Measurements from ENCODE around the gene PRDM5. TPM values are rescaled to one million over a fixed set of nuclear protein-coding genes. Genes with fewer than 3 reads are reported as not detected.

Gene PRDM5
- total RNA-seq, 2 donors from 2014 or later = 0.50 TPM; not detected in 1

- H3K4me3 Mint-ChIP-seq = no peak overlapping the region
- no peaks in the 10 kb centered on the region for H3K4me1 Mint-ChIP-seq (ENCODE audit: low read depth in 2 of 2)
- H3K36me3 Mint-ChIP-seq = no peaks in the 10 kb centered on the region
- no peak overlapping the region for H3K27ac Mint-ChIP-seq
- ATAC-seq = no peak
- peaks cover 3 to 12% of the 10 kb centered on the region in 2 donors for H3K27me3 Mint-ChIP-seq
- peaks cover 3% of the 10 kb centered on the region for H3K9me3 Mint-ChIP-seq
- no peak for DNase-seq (ENCODE audit: low spot score)
These were observed 191.0 kb downstream of the PRDM5 start for GRCh38 chr4:120731561-120731960.

DNA sequence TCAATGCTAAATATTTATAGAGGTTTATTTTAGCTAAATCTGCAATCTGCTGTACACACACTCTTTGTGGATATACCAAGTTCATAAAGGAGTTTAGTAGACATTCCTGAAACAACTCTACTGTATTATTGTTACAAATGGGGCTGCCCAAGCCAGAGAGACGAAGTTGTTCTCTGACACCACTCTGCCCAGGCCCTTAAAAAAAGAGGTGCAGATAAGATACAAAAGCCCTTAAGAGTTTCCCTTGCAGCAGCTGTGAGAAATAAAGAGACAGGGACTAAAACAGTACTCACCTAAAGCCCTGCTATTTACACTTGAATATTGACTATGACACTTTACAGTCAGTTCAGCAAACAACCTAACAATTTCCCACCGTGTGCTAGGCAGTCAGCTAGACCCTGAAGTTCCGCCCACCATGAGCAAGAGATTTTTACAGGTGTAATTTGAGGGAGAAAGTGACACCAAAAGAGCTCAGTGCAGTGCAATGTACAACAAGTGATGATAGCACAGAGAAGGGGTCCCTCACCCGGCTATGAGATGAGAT is 191.7 kb downstream of the PRDM5 start:
- Mint-ChIP-seq H3K36me3 (no peaks in the 10 kb centered on the region), H3K4me3 (no peak overlapping the region), H3K9me3 (peaks cover 3% of the 10 kb centered on the region), H3K27me3 (peaks cover 3 to 12% of the 10 kb centered on the region in 2 donors), H3K27ac (no peak overlapping the region), H3K4me1 (ENCODE audit: low read depth in 2 of 2) (no peaks in the 10 kb centered on the region)
- DNase-seq (ENCODE audit: low spot score) (no peak), ATAC-seq (no peak)

- Mint-ChIP-seq H3K27ac (no peak overlapping the region), H3K36me3 (no peaks in the 10 kb centered on the region), H3K27me3 (peaks cover 0 to 6% of the 10 kb centered on the region in 2 donors), H3K4me1 (ENCODE audit: low read depth in 2 of 2) (no peaks in the 10 kb centered on the region), H3K9me3 (no peaks in the 10 kb centered on the region), H3K4me3 (no peak overlapping the region)
- ATAC-seq (no peak), DNase-seq (ENCODE audit: low spot score) (no peak)
These were observed 193.4 kb downstream of the PRDM5 start for GRCh38 chr4:120728892-120729675.

DNA sequence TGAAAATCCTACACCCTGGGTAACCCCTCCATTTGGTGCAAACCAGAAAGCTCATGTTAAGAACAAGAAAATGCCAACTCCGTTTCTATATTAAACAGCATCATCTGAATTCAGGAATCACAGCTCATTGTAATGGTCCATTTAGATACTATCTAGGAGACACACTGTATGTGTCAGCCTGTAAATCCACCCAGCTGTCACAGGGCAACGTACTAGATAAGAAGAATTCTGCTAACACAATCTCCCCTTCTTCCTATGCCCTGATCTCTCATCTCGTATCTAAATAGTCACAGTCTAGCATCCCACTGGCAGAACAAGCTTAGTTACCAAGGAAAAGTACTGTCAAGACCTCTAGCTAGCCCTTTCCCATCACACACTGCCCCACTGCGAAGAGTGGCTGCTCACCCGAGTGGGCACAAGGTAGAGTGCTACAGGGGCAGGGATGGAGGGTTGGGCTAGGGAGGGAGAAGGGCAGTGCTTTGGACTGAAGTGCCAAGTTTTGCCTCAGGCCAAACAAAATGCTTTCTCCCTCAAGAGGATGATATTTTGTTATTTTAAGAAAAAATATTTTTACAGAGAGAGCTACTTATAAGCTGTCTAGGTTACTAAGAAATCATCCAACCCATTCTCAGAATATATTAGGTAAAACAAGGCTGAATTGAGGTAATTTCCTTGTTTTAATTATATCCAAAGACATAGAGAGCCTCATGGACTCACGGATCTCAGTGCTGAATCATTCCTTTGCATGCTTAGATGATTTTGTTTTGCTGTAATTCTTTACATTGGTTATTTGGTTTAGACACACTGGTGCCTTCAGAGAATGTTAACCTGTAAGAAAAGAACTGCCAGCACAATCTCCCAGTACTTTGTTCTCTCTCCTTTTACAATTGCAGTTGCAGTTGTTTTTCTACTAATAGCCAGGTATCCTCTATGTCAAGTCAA is 196.6 kb downstream of the PRDM5 start:
- ATAC-seq (no peak), DNase-seq (ENCODE audit: low spot score) (no peak)
- H3K27ac Mint-ChIP-seq = no peak overlapping the region
- no peaks in the 10 kb centered on the region for H3K9me3 Mint-ChIP-seq
- no peak overlapping the region for H3K4me3 Mint-ChIP-seq
- no peaks in the 10 kb centered on the region for H3K27me3 Mint-ChIP-seq
- no peaks in the 10 kb centered on the region for H3K36me3 Mint-ChIP-seq
- H3K4me1 Mint-ChIP-seq (ENCODE audit: low read depth in 2 of 2) = no peaks in the 10 kb centered on the region

DNA sequence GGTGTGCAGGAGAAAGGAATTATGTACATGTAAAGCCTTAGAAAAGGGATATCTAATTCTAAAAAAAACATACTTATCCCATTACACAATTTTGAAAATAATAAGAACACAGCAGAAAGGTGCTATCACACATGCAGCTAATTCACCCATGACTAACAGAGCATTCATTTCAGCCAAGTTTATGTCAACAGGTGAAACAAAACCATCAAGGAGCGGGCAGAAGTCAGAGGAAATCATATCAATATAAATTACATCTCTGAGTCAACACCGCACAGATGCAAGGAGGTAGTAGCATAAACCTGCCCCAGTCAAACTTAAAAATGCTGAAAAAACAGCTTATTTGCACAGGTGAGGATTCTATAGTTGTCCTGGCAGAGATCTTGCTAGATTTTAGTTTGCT is 197.9 kb downstream of the PRDM5 start:
- DNase-seq (ENCODE audit: low spot score) (no peak), ATAC-seq (no peak)
- no peaks in the 10 kb centered on the region for H3K4me1 Mint-ChIP-seq (ENCODE audit: low read depth in 2 of 2)
- H3K9me3 Mint-ChIP-seq = no peaks in the 10 kb centered on the region
- no peaks in the 10 kb centered on the region for H3K36me3 Mint-ChIP-seq
- H3K4me3 Mint-ChIP-seq = no peak overlapping the region
- no peak overlapping the region for H3K27ac Mint-ChIP-seq
- no peaks in the 10 kb centered on the region for H3K27me3 Mint-ChIP-seq

- Mint-ChIP-seq H3K36me3 (no peaks in the 10 kb centered on the region), H3K27me3 (no peaks in the 10 kb centered on the region), H3K9me3 (no peaks in the 10 kb centered on the region), H3K4me1 (ENCODE audit: low read depth in 2 of 2) (no peaks in the 10 kb centered on the region), H3K4me3 (no peak overlapping the region), H3K27ac (no peak overlapping the region)
- no peak for ATAC-seq
- DNase-seq (ENCODE audit: low spot score) = no peak
These were observed 198.5 kb downstream of the PRDM5 start for GRCh38 chr4:120723986-120724385.

DNA sequence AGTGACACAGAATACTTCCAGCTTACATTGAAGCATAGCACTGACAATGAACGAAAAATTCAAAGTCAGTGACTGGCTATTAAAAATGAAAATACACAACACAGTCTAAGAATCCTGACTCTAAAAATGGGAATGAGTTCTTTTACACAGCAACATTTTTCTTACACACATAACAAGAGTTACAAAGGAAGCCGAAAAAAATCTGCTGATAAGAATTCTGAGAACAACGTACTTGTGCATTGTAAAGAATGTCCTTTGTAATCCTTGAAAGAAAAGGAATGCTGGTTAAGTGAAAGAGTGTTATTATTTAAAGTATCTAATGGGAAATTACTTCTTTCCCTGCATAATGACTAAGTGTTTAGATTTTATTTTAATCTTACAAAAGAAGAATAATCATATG is 199.4 kb downstream of the PRDM5 start:
- no peaks in the 10 kb centered on the region for H3K9me3 Mint-ChIP-seq
- ATAC-seq (no peak), DNase-seq (ENCODE audit: low spot score) (no peak)
- H3K36me3 Mint-ChIP-seq = no peaks in the 10 kb centered on the region
- H3K27ac Mint-ChIP-seq = no peak overlapping the region
- H3K4me1 Mint-ChIP-seq (ENCODE audit: low read depth in 2 of 2) = no peaks in the 10 kb centered on the region
- H3K27me3 Mint-ChIP-seq = no peaks in the 10 kb centered on the region
- no peak overlapping the region for H3K4me3 Mint-ChIP-seq

DNA sequence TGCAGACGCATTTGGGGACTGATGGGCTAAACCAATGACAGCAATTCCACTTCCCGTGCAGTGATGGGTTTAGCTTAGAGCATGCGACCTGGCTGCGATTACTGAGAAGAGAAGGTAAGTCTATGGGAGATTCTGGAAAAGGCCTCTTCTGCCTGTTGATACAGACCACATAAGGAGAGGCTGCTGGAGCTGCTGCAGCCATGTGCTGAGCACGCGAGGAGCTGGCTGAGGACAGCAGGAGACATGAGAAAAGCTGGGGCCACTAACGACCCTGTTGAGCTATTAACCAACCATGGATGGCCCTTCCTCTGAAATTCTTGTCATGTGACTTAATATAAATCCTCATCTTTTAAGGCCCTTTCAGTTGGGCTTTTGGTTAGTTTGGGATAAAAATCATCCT is 199.9 kb downstream of the PRDM5 start:
- Mint-ChIP-seq H3K27me3 (no peaks in the 10 kb centered on the region), H3K27ac (no peak overlapping the region)
- ATAC-seq = no peak

DNA sequence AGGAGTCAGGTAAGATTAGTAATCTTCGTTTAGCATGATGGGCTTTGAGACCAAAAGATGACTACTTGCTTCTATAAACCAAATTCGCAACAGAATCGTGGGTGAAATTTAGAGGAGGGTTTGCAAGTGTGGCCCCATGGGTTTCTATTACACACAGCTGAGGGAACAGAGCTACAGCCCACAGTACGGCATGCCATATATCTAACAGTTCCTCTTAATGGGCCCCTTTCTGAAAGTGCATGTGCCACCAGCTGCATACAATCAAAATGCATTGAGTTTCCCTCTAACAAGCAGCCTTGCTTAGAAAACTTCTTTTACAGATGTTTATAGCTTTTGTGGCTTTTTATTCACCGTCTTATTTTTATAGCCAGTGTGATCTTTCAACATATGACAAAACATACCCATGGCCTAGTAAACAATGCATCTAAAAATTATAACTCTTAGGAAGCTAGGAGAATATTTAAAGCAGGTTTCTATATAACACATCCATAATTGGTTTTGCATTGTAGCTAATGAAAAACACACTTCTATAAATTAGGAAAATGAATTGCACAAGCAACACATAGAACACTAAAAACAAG is 202.1 kb downstream of the PRDM5 start:
- ATAC-seq (no peak), DNase-seq (ENCODE audit: low spot score) (no peak)
- Mint-ChIP-seq H3K27me3 (peaks cover 0 to 2% of the 10 kb centered on the region in 2 donors), H3K4me1 (ENCODE audit: low read depth in 2 of 2) (no peaks in the 10 kb centered on the region), H3K27ac (no peak overlapping the region), H3K4me3 (no peak overlapping the region), H3K36me3 (no peaks in the 10 kb centered on the region), H3K9me3 (no peaks in the 10 kb centered on the region)

More for the DNA sequence above, 199.9 kb downstream of the PRDM5 start:
- DNase-seq (ENCODE audit: low spot score) = no peak
- Mint-ChIP-seq H3K36me3 (no peaks in the 10 kb centered on the region), H3K9me3 (no peaks in the 10 kb centered on the region), H3K4me1 (ENCODE audit: low read depth in 2 of 2) (no peaks in the 10 kb centered on the region), H3K4me3 (no peak overlapping the region)

DNA sequence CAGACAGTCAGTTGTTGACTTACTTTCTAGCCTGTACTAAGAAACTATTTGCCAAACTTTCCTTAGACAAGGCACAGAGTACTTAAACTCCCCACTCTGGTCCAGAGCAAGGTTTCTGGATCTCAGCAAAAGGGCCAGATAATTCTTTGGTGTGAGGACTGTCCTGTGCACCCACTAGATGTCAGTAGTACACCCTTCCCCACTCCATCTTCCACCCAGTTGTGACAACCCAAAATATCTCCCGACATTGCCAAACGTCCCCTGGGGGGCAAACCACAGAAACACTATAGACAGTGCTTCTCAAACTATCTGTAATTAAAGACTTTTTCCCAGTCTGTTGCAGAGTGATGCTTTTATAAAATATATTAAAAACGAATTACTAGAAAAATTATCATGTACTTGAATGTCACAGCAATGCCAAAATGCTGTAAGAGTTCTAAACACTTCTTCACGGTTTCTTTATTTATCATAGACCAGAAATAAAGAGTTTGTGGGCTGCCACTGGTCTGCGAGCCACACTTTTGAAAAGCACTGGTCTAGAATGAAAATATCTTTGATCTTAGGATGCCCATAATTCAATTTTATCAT is 203.5 kb downstream of the PRDM5 start:
- H3K9me3 Mint-ChIP-seq = no peaks in the 10 kb centered on the region
- DNase-seq (ENCODE audit: low spot score) = no peak

GRCh38 chr4:120716346-120716745 is 206.2 kb downstream of the PRDM5 start:
- no peaks in the 10 kb centered on the region for H3K4me1 Mint-ChIP-seq (ENCODE audit: low read depth in 2 of 2)
- no peak overlapping the region for H3K4me3 Mint-ChIP-seq
- no peak overlapping the region for H3K27ac Mint-ChIP-seq
- no peak for ATAC-seq
- H3K27me3 Mint-ChIP-seq = peaks cover 2 to 16% of the 10 kb centered on the region in 2 donors
- DNase-seq (ENCODE audit: low spot score) = no peak
- no peaks in the 10 kb centered on the region for H3K36me3 Mint-ChIP-seq
- no peaks in the 10 kb centered on the region for H3K9me3 Mint-ChIP-seq

More for the DNA sequence above, 203.5 kb downstream of the PRDM5 start:
- no peak overlapping the region for H3K4me3 Mint-ChIP-seq
- H3K4me1 Mint-ChIP-seq (ENCODE audit: low read depth in 2 of 2) = no peaks in the 10 kb centered on the region
- no peak overlapping the region for H3K27ac Mint-ChIP-seq
- peaks cover 2 to 7% of the 10 kb centered on the region in 2 donors for H3K27me3 Mint-ChIP-seq
- peak in 1 of 2 donors; percentile 56 for ATAC-seq
- H3K36me3 Mint-ChIP-seq = no peaks in the 10 kb centered on the region

DNA sequence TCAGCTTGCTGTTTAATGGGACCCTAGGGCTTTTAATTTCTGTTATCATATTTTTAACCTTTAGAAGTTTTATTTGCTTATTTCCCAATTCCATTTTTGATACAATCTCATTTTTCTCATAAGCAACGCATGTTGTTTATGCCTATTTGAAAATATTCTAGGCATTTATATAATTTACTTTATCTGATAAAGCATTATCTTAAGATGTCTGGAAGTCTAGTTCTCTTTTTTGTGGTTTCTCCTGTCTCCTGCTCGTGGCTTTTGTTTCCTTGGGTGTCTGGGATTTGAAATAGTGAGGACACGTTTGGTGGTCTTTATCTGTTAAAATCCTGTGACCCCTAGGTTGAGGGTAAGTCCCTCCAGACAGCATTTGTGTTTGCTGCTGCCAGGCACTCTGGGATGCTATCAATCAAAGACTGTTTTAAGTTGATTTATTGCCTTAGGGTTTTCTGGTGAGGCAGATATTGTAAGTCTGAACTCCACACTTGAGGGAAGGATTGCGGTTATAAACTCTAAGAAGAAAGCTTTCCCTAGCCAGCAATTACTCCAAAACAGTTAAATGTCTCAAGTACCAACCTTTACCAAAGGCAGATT is 208.0 kb downstream of the PRDM5 start:
- peaks cover 2 to 16% of the 10 kb centered on the region in 2 donors for H3K27me3 Mint-ChIP-seq
- H3K4me3 Mint-ChIP-seq = no peak overlapping the region
- H3K4me1 Mint-ChIP-seq (ENCODE audit: low read depth in 2 of 2) = no peaks in the 10 kb centered on the region
- peaks cover 6% of the 10 kb centered on the region for H3K9me3 Mint-ChIP-seq
- no peak overlapping the region for H3K27ac Mint-ChIP-seq
- no peaks in the 10 kb centered on the region for H3K36me3 Mint-ChIP-seq
- no peak for ATAC-seq
- no peak for DNase-seq (ENCODE audit: low spot score)

GRCh38 chr4:120709991-120710390 is 212.5 kb downstream of the PRDM5 start:
- H3K27ac Mint-ChIP-seq = no peak overlapping the region
- H3K27me3 Mint-ChIP-seq = peaks cover 0 to 35% of the 10 kb centered on the region in 2 donors
- DNase-seq (ENCODE audit: low spot score) = no peak
- no peaks in the 10 kb centered on the region for H3K36me3 Mint-ChIP-seq
- no peak for ATAC-seq
- no peaks in the 10 kb centered on the region for H3K4me1 Mint-ChIP-seq (ENCODE audit: low read depth in 2 of 2)
- H3K9me3 Mint-ChIP-seq = peaks cover 9% of the 10 kb centered on the region
- no peak overlapping the region for H3K4me3 Mint-ChIP-seq

All from natural killer cell treated with Interleukin-12 subunit alpha and Interleukin-12 subunit beta and Interleukin-15 and Interleukin-18, amount 100 ng/mL, for 72 hours (primary cell).